SIG-M5 treated with dmso at 0.1 percent for 504 hours (cell line): Measurements from ENCODE around the gene EIF4EBP3.

Experiments
- DNase-seq: peaks from one replicate; lab custom pipeline; 2025; ENCODE audit not compliant: unreplicated experiment; lab: John Stamatoyannopoulos, UW

EIF4EBP3 gene

DNA sequence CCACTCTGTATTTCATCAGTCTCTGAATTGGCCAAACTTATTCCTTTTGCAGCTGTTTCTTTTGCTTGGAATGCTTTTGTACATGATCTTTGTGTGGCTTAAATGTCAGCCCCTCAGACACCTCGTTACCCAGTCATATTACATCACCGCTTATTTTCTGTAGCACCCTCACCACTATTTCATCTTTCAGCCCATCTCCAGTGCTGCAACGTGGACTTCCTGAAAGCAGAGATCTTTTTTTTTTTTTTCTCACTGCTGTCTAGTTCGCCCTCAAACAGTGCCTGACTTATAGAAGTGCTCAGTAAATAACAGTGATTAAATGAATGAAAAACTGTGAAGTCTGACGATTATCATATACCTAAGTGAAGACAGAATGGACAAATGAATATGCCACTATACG is 9.0 kb downstream of the EIF4EBP3 start:
- DNase-seq, result peak; percentile 88

DNA sequence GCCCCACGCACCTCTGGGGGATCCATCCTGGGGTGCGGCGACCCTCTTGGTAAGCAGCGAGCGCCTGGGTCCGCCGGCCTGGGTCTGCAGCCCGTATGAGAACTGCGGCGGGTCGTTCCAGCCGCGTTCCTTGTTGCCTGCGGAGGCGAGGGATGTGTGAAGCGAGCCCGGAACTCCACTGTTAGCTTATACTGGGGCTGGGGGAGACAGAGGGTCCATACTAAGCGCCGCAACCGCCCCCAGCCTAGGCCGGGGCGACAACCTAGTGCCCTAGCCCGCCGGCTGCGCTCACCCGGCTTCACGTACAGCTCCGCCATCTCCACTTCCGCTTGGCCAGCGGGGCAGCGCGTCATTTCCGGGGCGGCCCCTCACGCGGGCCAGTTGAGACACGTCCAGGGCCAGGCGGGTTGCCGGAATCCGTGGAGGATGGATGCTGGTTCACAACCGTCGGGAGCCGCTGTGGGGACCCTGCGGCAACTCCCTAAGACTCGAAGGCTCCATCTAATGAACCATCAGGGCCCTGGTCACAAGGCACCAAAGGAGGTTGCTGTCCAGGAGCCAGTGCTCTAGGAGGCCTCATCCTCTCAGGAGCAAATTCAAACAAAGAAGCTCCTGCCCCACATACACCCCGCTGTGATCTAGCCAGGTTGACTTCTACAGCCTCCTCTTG is 9.8 kb downstream of the EIF4EBP3 start, which contains the start of gene SRA1:
SRA1 (minus strand) TSS at position 338 of the 670 bp plus-strand sequence; CDS start at position 317, 21 bp downstream.
- DNase-seq, result peak; percentile 90

DNA sequence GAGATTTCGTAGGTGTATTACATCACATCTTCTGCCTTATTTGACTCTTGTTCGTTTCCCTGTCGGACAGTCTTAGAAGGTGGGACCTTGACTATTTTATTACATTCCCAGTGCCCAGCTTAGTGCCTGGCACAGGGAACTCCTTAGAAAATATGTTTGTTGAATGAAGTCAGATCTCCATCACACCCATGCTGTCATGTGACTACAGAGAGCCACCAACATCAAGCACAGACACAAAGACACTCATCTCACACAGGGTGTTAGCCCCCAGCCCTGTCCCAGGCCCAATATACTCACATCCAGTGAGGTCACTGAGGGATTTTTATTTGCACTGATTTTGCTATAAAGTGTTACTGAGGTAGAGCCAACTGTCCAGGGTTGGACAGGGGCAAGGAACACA is 10.5 kb downstream of the EIF4EBP3 start:
- DNase-seq, result no peak

DNA sequence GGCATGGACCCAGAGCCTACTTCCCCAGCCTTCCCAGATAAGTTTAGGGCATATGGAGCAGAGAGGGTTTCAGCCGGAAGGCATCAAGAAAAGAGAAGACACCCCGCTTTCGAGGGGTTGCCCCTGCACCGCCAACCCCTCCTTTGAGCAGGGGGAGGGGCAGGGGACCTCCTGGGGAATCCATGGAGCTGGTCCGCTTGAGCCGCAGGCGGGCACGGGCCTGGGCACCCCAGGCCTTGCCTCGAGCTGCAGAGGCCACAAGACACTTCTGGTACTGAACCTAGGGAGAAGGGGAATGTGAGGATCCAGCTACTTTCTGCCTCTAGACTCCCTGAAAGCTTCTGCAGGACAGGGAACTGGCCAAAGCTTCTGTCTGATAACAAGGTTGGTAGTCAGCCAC is 11.1 kb downstream of the EIF4EBP3 start:
- no peak for DNase-seq

DNA sequence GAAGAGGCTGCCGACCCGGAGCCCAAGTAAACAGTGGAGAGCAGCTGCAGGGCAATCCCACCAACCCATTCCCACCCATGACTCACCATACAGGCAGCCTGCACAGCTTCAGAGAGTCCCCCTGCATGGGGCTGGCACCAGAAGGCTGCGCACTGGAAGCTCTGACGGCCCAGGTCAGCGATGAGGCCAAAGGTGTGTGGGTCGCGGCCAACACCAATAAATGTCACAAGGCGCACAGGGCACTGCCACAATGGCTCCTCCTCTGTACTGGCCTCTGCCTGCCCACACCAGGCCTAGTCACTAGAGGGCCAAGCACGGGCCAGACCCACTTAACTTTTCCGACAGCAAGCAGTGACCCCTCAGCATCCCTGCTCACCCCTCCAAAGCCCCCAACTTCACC is 12.8 kb downstream of the EIF4EBP3 start:
- no peak for DNase-seq

DNA sequence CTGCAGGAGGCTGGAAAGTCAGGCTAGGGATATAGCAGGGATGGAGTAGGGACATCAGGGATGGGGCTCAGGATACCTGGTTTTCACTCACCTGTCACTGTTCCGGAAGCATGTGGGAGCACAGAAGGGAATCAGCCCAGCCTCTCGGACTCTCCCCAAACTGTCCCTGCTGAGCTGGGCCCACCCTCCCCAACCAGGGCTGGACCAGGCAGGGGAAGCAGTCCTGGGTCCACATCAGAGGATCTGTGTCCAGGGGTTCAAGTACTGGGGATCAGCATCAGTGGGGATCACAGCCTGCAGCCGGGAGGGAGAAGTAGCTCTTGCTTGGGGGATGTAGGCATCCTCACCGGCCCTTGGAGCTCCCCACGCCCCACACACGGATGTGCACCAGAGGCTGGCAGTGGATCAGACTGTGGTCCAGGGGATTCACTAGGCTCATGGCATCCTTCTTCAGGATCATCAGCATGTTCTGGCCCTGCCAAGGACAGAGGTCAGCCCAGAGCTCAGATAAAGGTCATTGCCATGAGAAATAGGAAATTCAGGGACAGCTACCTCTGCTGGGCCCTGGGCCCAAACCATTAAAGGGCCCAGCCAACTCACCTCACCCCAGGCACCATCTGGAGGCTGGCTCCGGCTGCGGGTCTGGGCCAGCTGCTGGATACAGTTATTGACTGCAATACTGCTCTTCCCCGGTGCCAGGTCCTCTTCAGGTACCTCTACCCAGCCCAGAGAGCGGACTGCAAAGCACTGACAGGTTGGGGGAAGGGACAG is 14.5 kb downstream of the EIF4EBP3 start:
- DNase-seq, result no peak

DNA sequence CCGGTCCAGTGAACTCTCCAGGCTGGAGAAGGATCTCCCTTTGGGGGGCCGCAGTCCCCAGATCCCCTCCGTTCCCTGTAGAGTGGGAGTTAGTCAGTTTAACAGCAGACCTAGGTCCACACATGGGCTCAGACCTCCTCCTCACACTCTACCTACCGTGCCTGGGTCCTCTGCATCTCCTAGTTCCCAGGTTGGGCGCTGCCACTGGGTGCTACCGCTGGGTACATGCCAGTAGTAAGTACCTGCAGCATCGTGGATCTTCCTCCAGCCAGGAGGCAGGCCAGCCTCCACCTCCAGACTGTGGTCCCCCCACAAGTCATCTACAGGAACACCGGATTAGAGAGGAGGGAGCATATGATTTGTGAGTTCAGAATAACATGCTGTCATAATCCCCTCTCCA is 16.1 kb downstream of the EIF4EBP3 start:
- DNase-seq, result no peak

DNA sequence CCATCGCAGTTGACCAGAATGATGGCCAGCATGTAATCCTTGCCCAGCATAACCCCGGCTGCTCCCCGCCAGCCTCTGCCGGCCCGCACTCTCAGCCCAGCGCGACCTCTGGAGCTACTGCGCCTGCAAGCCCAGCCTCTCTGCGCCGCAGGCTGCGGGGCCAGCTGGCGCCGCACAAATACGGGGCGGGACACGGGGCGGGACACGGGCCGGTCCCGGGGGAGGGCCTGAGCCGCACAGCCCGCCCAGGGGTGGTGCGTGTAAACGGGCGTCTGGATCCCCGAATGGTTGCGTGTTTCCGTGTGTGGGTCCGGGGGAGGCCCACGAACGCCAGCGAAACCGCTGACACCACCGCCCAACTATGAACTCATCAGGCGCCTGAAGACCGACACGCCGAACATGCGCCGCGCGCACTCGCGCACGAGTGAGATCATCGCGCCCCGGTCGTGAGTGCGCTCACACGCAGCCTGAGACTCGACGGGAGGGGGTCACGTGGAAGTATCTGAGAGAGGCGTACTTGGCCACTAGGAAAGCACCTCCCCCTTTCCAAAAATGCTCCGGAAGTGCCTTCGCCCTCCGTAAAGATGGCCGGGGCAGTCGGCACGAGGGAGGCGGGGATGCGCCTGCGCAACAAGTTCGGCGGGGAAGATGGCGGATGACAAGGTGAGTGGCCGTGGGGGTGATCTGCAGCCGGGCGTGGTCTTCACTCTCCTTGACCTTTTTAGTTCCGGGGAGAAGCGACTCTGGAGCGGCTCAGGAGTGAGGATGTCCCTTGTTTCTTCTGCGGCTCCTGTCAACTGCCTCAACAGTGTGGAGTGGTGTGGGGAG is 16.9 kb downstream of the EIF4EBP3 start, which contains the start of the genes APBB3 and SLC35A4:
APBB3 (minus strand) TSS at position 403 of the 828 bp plus-strand sequence; CDS start at position 50, 353 bp downstream.
SLC35A4 (plus strand) TSS at position 633 of the 828 bp plus-strand sequence. CDS start 2,342 bp downstream, outside the sequence.
- DNase-seq, result peak; percentile 99

DNA sequence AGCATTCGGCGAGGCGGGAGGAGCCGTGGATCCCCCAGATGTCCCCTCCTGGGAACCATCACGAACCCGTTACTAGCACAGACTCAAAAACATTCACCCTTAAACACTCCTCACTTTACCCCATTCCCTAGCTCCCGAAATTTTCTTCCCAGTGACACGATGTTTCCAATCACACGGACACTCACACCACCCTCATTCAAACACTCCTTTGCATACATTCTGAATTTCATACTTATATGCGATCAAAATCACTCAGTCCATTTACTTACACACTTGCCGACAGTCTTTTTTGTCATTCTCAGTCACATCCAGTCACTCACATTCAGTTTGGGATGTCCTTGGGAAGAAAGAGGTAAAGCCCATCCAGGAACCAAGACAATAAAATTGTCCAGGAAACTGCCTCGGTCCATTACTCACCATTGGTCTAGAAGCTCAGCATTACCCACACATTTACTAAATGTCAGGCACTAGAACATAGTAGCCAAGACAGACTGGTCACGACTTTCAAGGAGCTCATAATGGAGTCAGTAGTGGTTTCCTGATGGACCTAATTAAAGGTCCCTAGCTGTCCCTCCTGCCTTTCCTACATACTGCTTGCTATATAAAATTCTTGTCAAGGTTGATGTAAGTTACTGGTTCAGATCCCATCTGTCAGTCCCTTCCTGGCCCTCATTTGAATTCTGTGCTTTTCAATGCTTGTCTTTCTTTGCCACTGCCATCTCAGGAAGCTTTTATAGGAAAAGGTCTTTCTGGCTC is 17.7 kb downstream of the EIF4EBP3 start:
- DNase-seq, result no peak

DNA sequence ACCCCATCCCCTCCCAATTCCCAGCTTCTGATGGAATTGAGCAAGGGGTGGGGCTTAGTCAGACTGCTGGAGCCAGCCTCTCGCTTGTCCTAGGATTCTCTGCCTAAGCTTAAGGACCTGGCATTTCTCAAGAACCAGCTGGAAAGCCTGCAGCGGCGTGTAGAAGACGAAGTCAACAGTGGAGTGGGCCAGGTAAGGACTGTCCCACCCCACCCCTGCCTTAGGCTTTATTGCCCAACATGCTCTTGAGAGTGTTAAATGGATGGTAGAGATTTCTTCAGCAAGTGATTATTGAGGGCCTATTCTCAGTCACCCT is 18.3 kb downstream of the EIF4EBP3 start:
- DNase-seq, result no peak

DNA sequence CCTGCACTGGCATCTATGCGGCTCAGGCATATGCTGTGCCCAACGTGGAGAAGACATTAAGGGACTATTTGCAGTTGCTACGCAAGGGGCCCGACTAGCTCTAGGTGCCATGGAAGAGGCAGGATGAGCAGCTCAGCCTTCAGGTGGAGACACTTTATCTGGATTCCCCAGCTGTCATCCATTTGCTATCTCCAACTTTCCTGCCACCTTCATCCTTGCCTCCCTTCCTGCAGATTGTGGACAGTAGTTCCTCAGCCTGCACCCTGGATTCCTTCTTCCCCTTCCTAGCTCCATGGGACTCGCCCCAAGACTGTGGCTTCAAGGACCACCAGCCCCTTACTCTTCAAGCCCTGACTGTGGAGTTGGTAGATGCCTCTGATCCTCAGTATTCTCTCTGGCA is 19.2 kb downstream of the EIF4EBP3 start:
- DNase-seq, result no peak

DNA sequence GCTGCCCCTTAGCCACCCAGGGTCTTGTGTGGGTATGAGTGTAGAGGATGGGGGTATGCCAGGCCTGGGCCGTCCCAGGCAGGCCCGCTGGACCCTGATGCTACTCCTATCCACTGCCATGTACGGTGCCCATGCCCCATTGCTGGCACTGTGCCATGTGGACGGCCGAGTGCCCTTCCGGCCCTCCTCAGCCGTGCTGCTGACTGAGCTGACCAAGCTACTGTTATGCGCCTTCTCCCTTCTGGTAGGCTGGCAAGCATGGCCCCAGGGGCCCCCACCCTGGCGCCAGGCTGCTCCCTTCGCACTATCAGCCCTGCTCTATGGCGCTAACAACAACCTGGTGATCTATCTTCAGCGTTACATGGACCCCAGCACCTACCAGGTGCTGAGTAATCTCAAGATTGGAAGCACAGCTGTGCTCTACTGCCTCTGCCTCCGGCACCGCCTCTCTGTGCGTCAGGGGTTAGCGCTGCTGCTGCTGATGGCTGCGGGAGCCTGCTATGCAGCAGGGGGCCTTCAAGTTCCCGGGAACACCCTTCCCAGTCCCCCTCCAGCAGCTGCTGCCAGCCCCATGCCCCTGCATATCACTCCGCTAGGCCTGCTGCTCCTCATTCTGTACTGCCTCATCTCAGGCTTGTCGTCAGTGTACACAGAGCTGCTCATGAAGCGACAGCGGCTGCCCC is 19.8 kb downstream of the EIF4EBP3 start:
- DNase-seq, result no peak

DNA sequence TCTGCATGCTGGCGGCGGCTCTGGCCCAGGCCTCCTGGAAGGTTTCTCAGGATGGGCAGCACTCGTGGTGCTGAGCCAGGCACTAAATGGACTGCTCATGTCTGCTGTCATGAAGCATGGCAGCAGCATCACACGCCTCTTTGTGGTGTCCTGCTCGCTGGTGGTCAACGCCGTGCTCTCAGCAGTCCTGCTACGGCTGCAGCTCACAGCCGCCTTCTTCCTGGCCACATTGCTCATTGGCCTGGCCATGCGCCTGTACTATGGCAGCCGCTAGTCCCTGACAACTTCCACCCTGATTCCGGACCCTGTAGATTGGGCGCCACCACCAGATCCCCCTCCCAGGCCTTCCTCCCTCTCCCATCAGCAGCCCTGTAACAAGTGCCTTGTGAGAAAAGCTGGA is 20.4 kb downstream of the EIF4EBP3 start:
- DNase-seq, result no peak

DNA sequence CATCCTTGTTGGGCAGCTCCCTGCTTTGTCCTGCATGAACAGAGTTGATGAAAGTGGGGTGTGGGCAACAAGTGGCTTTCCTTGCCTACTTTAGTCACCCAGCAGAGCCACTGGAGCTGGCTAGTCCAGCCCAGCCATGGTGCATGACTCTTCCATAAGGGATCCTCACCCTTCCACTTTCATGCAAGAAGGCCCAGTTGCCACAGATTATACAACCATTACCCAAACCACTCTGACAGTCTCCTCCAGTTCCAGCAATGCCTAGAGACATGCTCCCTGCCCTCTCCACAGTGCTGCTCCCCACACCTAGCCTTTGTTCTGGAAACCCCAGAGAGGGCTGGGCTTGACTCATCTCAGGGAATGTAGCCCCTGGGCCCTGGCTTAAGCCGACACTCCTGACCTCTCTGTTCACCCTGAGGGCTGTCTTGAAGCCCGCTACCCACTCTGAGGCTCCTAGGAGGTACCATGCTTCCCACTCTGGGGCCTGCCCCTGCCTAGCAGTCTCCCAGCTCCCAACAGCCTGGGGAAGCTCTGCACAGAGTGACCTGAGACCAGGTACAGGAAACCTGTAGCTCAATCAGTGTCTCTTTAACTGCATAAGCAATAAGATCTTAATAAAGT is 21.1 kb downstream of the EIF4EBP3 start:
- no peak for DNase-seq

DNA sequence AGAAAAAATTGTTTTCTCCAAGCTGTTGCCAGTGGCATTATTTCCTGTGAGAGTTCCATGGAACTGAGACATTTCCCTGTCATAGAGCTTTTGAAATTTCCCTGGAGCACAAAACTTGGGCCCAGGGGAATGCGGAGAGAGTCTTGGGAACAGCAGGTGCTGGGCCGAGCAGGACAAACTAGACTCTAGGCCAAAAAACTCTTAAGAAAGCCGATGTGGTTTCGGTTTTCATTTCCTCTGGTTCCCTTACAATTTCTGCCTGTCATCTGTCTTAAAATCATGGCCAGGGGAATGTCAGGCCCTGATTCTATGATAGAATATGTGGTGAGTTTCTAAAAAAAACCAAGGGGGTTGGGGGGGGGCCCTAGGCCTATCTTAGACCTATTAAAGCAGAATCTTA is 21.7 kb downstream of the EIF4EBP3 start:
- DNase-seq, result no peak

DNA sequence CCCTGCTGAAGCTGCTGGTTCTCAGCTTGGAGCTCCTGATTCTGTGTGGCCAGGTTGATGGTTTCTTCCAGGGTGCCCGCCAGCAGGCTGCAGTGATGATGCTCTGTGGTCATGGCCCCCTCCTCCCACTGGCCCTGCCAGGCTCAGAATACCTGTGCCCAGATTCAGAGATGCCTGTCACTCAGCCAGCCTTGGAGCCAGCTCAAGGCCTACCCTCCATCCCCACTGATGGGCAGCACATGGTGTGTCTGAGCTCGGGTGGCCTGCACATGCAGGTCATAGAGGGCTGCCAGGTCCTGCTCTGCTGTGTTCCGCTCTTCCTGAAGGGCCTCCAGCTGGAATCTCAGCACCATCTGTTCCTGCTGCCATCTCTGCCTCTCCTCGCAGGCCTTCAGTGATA is 22.6 kb downstream of the EIF4EBP3 start:
- DNase-seq, result no peak

DNA sequence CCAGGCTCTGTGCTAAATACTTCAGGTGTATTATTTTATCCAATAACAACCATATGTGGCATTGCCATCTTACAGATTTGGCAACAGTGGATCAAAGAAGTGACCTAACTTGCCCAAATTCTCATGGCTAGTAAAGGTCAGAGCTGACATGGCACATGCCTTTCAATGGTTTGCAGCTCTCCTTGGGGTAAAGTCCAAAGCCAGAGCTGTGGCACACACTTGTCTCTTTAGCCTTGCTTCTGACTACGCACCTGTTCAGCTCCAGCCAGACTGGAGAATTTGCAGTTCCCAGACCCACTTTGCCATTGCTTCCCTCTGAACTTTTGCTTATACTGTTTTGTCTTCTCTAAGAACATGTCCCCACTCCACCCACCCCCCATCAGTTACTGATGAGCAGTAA is 23.0 kb downstream of the EIF4EBP3 start:
- DNase-seq, result no peak

DNA sequence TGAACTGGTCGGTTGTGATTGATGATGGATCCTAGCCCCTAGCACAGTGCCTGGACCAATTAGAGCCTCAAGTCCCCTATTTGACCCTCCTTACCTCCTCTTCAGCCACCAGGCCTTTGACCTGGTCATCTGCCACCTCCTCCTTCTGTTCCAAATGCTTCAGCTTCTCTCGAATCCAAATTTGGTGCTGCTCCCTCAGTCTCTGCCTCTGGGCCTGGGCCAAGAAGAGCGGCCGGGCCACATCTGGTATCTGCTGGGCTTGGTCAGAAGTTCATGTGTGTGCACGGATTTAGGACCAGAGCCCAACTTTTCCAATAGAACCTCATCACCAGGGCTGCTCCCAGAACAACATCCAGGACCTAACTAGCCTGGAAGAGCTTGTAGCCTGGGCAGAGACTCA is 23.6 kb downstream of the EIF4EBP3 start:
- no peak for DNase-seq

DNA sequence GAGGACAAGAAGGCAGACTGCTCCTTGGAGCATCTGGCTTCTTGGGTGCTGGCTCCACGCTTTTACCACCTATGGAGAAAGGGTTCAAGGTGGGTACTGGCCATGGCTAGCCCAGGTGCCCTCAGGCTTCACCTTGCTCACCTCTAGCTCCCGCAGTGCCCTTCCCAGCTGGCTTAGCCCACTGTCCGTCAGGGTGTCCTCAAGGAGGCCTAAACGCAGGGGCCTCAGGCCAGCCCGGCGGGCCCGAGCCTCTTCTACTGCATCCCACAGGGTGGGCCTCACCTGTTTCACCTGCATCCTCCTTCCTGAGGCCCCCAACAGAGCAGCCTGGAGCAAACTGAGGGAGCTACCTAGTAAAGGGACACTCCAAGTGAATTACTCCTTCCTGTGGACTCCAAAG is 26.2 kb downstream of the EIF4EBP3 start:
- DNase-seq, result no peak

DNA sequence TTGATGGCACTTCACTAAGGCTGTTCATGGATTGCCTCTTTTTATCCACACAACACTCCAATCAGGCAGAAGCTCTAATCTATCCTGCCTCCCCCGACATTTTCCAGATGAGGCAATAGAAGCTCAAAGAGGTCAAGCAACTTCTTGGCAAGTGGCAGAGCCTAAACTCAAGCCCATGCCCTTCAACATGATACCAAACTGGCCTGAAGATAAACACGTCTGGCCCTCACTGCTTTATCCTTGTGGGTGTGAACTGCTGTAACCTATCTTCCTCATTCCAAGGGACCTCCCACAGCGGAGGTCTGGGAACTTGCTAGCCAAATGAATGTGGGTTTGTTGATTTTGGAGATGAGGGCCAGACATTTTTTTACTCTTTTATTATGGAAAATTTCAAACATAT is 26.7 kb downstream of the EIF4EBP3 start:
- DNase-seq, result no peak
